ENCODE data around the gene PARD3.

DNA sequence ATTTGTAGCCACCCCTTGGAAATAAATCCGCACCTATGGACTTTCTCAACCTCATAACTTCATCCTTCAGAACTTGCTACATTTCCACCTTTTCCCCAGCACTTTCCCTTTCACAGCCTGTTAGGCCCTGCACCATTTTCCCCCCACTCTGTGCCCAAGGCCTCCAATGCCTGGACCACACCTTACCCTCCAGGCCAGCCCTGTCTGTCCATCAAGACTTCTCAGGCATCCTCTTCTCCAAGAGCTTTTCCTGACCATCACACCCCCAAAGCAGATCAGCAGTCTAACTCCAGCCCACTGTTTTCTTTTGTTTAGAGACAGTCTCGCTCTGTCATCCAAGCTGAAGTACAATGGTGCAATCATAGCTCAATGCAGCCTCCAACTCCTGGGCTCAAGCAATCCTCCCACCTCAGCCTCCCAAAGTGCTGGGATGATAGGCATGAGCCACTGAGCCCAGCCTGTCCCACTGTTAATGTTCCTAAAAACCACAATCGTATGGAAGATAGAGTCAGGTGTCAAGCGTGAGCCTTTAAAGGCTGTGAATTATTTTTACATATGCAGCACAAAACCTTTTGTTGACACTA is 116.8 kb downstream of the PARD3 start:
- TF ChIP-seq, protein P1, sequence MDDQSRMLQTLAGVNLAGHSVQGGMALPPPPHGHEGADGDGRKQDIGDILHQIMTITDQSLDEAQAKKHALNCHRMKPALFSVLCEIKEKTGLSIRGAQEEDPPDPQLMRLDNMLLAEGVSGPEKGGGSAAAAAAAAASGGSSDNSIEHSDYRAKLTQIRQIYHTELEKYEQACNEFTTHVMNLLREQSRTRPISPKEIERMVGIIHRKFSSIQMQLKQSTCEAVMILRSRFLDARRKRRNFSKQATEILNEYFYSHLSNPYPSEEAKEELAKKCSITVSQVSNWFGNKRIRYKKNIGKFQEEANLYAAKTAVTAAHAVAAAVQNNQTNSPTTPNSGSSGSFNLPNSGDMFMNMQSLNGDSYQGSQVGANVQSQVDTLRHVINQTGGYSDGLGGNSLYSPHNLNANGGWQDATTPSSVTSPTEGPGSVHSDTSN (IDR thresholded peaks at IDR 0.05), result no peak
- TF ChIP-seq POLR2A (IDR thresholded peaks at IDR 0.05; ENCODE audit: low read length) (no peak), NR3C1 (IDR thresholded peaks at IDR 0.05) (no peak), EP300 (IDR thresholded peaks at IDR 0.05) (no peak), CHD2 (IDR thresholded peaks at IDR 0.05; ENCODE audit: low read length, partially characterized antibody) (no peak), CBX8 (IDR thresholded peaks at IDR 0.05) (no peak), ZSCAN20 (CRISPR knock-in tag; IDR thresholded peaks at IDR 0.05) (no peak), FOSB (CRISPR knock-in tag; IDR thresholded peaks at IDR 0.05) (no peak), HDAC2 (IDR thresholded peaks at IDR 0.05) (no peak), MYC (IDR thresholded peaks at IDR 0.05; ENCODE audit: borderline replicate concordance, low read length) (no peak), NPAS2 (CRISPR knock-in tag; IDR thresholded peaks at IDR 0.05; ENCODE audit: borderline replicate concordance) (no peak)
- TF ChIP-seq, protein P2, sequence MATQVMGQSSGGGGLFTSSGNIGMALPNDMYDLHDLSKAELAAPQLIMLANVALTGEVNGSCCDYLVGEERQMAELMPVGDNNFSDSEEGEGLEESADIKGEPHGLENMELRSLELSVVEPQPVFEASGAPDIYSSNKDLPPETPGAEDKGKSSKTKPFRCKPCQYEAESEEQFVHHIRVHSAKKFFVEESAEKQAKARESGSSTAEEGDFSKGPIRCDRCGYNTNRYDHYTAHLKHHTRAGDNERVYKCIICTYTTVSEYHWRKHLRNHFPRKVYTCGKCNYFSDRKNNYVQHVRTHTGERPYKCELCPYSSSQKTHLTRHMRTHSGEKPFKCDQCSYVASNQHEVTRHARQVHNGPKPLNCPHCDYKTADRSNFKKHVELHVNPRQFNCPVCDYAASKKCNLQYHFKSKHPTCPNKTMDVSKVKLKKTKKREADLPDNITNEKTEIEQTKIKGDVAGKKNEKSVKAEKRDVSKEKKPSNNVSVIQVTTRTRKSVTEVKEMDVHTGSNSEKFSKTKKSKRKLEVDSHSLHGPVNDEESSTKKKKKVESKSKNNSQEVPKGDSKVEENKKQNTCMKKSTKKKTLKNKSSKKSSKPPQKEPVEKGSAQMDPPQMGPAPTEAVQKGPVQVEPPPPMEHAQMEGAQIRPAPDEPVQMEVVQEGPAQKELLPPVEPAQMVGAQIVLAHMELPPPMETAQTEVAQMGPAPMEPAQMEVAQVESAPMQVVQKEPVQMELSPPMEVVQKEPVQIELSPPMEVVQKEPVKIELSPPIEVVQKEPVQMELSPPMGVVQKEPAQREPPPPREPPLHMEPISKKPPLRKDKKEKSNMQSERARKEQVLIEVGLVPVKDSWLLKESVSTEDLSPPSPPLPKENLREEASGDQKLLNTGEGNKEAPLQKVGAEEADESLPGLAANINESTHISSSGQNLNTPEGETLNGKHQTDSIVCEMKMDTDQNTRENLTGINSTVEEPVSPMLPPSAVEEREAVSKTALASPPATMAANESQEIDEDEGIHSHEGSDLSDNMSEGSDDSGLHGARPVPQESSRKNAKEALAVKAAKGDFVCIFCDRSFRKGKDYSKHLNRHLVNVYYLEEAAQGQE (IDR thresholded peaks at IDR 0.05), result no peak
- TF ChIP-seq, protein P3, sequence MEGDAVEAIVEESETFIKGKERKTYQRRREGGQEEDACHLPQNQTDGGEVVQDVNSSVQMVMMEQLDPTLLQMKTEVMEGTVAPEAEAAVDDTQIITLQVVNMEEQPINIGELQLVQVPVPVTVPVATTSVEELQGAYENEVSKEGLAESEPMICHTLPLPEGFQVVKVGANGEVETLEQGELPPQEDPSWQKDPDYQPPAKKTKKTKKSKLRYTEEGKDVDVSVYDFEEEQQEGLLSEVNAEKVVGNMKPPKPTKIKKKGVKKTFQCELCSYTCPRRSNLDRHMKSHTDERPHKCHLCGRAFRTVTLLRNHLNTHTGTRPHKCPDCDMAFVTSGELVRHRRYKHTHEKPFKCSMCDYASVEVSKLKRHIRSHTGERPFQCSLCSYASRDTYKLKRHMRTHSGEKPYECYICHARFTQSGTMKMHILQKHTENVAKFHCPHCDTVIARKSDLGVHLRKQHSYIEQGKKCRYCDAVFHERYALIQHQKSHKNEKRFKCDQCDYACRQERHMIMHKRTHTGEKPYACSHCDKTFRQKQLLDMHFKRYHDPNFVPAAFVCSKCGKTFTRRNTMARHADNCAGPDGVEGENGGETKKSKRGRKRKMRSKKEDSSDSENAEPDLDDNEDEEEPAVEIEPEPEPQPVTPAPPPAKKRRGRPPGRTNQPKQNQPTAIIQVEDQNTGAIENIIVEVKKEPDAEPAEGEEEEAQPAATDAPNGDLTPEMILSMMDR (IDR thresholded peaks at IDR 0.05), result no peak
- TF ChIP-seq, protein P4, sequence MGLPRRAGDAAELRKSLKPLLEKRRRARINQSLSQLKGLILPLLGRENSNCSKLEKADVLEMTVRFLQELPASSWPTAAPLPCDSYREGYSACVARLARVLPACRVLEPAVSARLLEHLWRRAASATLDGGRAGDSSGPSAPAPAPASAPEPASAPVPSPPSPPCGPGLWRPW (IDR thresholded peaks at IDR 0.05), result no peak

Data from A549 (cell line).